Duodenal mucosa (tissue), 2 donors: ENCODE results near the gene RABGAP1L.
A peak's percentile ranks its signal among the peaks of the same experiment; 100 is the strongest.

Experiments used
- H3K27ac ChIP-seq: one replicate; pipeline ENCODE4 v1.7.0; 2013; ENCODE audit warnings: low read depth, low read length
- H3K27me3 ChIP-seq, 2 donors: one replicate each; pipeline ENCODE4 v1.7.0; 2013; ENCODE audit warnings: low read length in 2 of 2, control low read depth in 1 of 2; ENCODE audit not compliant: insufficient read depth in 2 of 2, control insufficient read depth in 1 of 2
- H3K36me3 ChIP-seq, 2 donors: one replicate each; pipeline ENCODE4 v1.7.0; 2013; ENCODE audit warnings: low read length in 2 of 2, control low read depth in 1 of 2; ENCODE audit not compliant: insufficient read depth in 2 of 2, control insufficient read depth in 1 of 2
- H3K4me1 ChIP-seq, 2 donors: one replicate each; pipeline ENCODE4 v1.7.0; 2013; ENCODE audit warnings: low read length in 2 of 2, control low read depth in 1 of 2; ENCODE audit not compliant: insufficient read depth in 2 of 2, control insufficient read depth in 1 of 2
- H3K4me3 ChIP-seq, 2 donors: one replicate each; pipeline ENCODE4 v1.7.0; 2013; ENCODE audit warnings: low read length in 2 of 2, low read depth in 1 of 2
- H3K9ac ChIP-seq, 2 donors: one replicate each; pipeline ENCODE4 v1.7.0; 2013; ENCODE audit warnings: low read length in 2 of 2, low read depth in 1 of 2
- H3K9me3 ChIP-seq, 2 donors: one replicate each; pipeline ENCODE4 v1.7.0; 2013; ENCODE audit warnings: low read length in 2 of 2, control low read depth in 1 of 2; ENCODE audit not compliant: control insufficient read depth in 1 of 2

The RABGAP1L gene

DNA sequence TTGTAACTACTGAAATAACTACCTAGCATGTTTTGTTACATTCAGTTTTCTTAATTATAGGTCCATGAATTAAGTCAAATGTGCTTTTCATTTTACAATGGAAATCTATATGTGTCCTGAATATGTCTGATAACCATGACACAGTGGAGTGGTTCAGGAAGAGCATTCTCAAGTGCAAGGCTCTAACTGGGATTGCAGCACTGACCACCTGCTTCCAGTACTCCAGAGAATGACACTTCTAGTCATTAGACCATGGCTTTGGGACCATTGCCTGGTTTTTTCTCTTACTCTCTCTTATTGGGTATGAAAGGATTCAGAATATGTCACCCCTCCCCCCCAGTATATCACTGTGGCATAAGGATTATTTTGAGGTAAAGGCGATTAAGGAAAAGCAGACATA is 635.5 kb downstream of the RABGAP1L start:
- Histone ChIP-seq H3K27ac (no peak overlapping the region), H3K9me3 (no peaks in the 10 kb centered on the region), H3K36me3 (no peaks in the 10 kb centered on the region), H3K27me3 (no peaks in the 10 kb centered on the region), H3K4me3 (no peak overlapping the region), H3K9ac (no peak overlapping the region), H3K4me1 (peaks cover 4 to 9% of the 10 kb centered on the region in 2 donors)

- H3K27me3 ChIP-seq: no peaks in the 10 kb centered on the region
- peaks cover 11 to 17% of the 10 kb centered on the region in 2 donors for H3K4me1 ChIP-seq
- no peaks in the 10 kb centered on the region for H3K36me3 ChIP-seq
- H3K4me3 ChIP-seq: no peak overlapping the region
- no peaks in the 10 kb centered on the region for H3K9me3 ChIP-seq
- no peak overlapping the region for H3K27ac ChIP-seq
- no peak overlapping the region for H3K9ac ChIP-seq
These were observed 636.5 kb downstream of the RABGAP1L start for GRCh38 chr1:174795806-174796205.

- H3K9me3 ChIP-seq: no peaks in the 10 kb centered on the region
- H3K27ac ChIP-seq: no peak overlapping the region
- no peaks in the 10 kb centered on the region for H3K36me3 ChIP-seq
- H3K27me3 ChIP-seq: no peaks in the 10 kb centered on the region
- H3K9ac ChIP-seq: no peak overlapping the region
- no peak overlapping the region for H3K4me3 ChIP-seq
- peaks cover 14 to 19% of the 10 kb centered on the region in 2 donors for H3K4me1 ChIP-seq
These were observed 638.1 kb downstream of the RABGAP1L start for GRCh38 chr1:174797398-174797797.

GRCh38 chr1:174799136-174799479 is 639.8 kb downstream of the RABGAP1L start:
- peak overlapping the region; percentile 89 to 90 for H3K4me3 ChIP-seq

DNA sequence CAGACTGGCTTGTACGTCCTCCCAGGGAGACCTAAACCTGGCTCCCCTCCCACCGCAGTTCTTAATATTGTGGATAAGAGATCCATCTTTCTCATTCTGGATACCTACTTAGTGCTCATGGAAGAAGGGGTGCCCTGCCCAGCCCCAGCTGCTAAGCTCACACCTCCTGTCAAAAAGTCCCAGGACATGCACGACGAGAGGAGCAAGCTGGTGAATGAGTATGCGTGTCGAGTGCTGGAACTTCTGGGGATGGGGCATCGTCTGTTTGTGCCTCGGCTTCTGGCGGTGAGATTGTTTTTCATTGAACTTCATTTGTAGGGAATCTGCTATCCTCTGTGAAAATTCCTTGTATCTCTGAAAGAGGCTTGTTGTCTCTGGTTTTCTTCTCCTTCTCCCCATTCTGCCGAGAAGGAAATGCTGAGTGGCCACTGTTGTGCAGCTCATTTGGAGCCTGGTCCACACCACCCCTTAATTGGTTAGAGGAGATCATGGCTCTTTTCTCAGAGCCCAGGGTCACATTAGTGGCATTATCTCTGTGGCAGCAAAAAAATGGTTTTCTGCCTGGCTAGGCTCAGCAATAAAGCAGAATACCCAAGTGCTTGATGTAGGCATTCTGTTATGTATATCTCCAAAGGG is 641.0 kb downstream of the RABGAP1L start:
- Histone ChIP-seq H3K9ac (peak overlapping the region; percentile 76 to 80), H3K4me1 (peaks cover 14 to 19% of the 10 kb centered on the region in 2 donors), H3K4me3 (peak overlapping the region; percentile 89 to 90), H3K36me3 (no peaks in the 10 kb centered on the region), H3K9me3 (no peaks in the 10 kb centered on the region), H3K27me3 (no peaks in the 10 kb centered on the region), H3K27ac (peak overlapping the region; percentile 18)

More at GRCh38 chr1:174799136-174799479, 639.8 kb downstream of the RABGAP1L start:
- no peaks in the 10 kb centered on the region for H3K9me3 ChIP-seq
- H3K9ac ChIP-seq: peak overlapping the region in 1 of 2 donors; percentile 80
- no peaks in the 10 kb centered on the region for H3K36me3 ChIP-seq
- H3K27me3 ChIP-seq: no peaks in the 10 kb centered on the region
- H3K4me1 ChIP-seq: peaks cover 14 to 19% of the 10 kb centered on the region in 2 donors
- peak overlapping the region; percentile 36 for H3K27ac ChIP-seq

- no peaks in the 10 kb centered on the region for H3K9me3 ChIP-seq
- H3K9ac ChIP-seq: peak overlapping the region in 1 of 2 donors; percentile 80
- H3K27ac ChIP-seq: no peak overlapping the region
- H3K36me3 ChIP-seq: no peaks in the 10 kb centered on the region
- peak overlapping the region; percentile 89 to 90 for H3K4me3 ChIP-seq
- H3K27me3 ChIP-seq: no peaks in the 10 kb centered on the region
- H3K4me1 ChIP-seq: peaks cover 14 to 19% of the 10 kb centered on the region in 2 donors
These were observed 641.6 kb downstream of the RABGAP1L start for GRCh38 chr1:174800876-174801275.

DNA sequence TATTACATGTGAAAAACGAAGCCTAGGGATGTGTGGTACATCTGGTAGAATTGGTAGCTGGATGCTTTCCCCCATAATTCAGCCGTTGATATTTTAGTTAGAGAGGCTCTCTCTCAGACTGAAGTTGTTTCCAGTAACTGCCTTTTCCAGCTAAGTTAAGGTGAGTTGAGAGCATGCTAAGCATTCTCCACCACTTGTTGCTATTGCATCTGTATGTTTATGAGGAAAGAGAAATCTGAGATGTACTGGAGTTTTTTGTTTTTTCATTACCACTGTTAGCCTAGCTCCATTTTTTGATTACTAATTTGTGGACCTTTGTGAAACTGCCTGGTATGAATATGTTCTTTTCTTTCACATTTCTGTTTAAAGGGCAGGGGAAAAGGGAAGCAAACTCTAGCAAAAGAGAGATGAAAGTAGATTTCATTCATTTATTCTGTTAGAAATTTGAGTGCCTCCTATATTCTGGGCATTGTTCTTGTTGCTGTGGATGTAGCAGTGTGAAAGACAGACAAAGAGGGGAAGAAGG is 650.5 kb downstream of the RABGAP1L start:
- H3K27me3 ChIP-seq: no peaks in the 10 kb centered on the region

GRCh38 chr1:174812016-174812415 is 652.7 kb downstream of the RABGAP1L start:
- H3K27me3 ChIP-seq: no peaks in the 10 kb centered on the region

More for the DNA sequence above, 650.5 kb downstream of the RABGAP1L start:
- Histone ChIP-seq H3K9me3 (no peaks in the 10 kb centered on the region), H3K36me3 (no peaks in the 10 kb centered on the region), H3K4me3 (no peak overlapping the region), H3K9ac (no peak overlapping the region), H3K27ac (no peak overlapping the region), H3K4me1 (peaks cover 4 to 5% of the 10 kb centered on the region in 2 donors)

DNA sequence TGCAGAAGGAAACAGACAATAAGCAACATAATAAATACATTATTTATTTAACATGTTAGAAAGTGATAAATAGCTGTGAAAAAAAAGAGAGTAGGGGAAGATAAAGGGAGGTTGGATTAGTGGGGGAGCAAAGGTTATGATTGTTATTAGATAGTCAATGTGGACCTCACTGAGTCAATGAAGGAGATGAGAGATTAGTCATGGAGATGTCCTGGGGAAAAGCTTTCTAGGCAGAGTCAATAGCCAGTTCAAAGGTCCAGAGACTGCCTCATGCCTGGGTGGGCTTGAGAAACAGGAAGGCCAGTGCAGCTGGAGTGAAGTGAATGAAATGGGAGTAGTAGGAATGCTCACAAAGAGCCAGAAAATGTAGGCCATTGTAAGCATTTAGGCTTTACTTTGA is 653.3 kb downstream of the RABGAP1L start:
- Histone ChIP-seq H3K36me3 (no peaks in the 10 kb centered on the region), H3K27me3 (no peaks in the 10 kb centered on the region), H3K4me1 (peaks cover 4 to 5% of the 10 kb centered on the region in 2 donors), H3K9ac (no peak overlapping the region), H3K9me3 (no peaks in the 10 kb centered on the region), H3K4me3 (no peak overlapping the region), H3K27ac (no peak overlapping the region)

More at GRCh38 chr1:174812016-174812415, 652.7 kb downstream of the RABGAP1L start:
- no peak overlapping the region for H3K9ac ChIP-seq
- no peak overlapping the region for H3K27ac ChIP-seq
- no peaks in the 10 kb centered on the region for H3K36me3 ChIP-seq
- peaks cover 4 to 5% of the 10 kb centered on the region in 2 donors for H3K4me1 ChIP-seq
- H3K9me3 ChIP-seq: no peaks in the 10 kb centered on the region
- H3K4me3 ChIP-seq: no peak overlapping the region

DNA sequence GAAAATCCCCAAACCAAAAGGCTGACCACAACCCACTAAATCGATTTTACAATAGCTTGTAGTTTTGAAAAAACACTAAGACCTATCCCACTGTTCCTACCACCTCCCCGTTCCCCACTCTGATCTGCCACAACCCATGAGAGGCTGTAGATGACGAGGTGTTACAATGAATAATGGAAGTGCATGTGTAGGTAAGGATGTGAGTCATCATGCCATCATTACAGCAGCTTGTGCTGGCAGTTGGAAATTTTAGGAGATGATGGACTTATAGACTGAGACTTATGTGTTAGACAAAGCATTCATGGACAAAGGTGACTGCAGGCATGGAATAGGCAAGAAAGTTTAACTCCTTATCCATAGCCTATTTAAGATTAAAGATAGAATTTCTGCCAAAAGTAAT is 655.7 kb downstream of the RABGAP1L start:
- no peaks in the 10 kb centered on the region for H3K27me3 ChIP-seq
- H3K9me3 ChIP-seq: no peaks in the 10 kb centered on the region
- no peak overlapping the region for H3K4me3 ChIP-seq
- H3K27ac ChIP-seq: no peak overlapping the region
- H3K9ac ChIP-seq: no peak overlapping the region
- H3K36me3 ChIP-seq: no peaks in the 10 kb centered on the region
- H3K4me1 ChIP-seq: peaks cover 4 to 5% of the 10 kb centered on the region in 2 donors
